Kidney (tissue), 14 donors: Measurements from ENCODE around the gene RAPGEF1. TPM values are rescaled to one million over a fixed set of nuclear protein-coding genes. Genes with fewer than 3 reads are reported as not detected.

Experiments used
- DNase-seq, 5 donors: peaks; one replicate each; pipeline ENCODE4 v3.0.0-alpha.2; 2013 to 2020
- FAIRE-seq: peaks from 2 replicates; lab custom pipeline; 2012; peaks lifted over from hg19 to GRCh38; lab: Jason Lieb, UNC
- H3K27ac ChIP-seq, 2 donors: one replicate each; pipeline ENCODE4 v1.7.0; 2013; ENCODE audit warnings: low read depth in 2 of 2, low read length in 2 of 2, inconsistent platforms in 1 of 2
- H3K27me3 ChIP-seq: one replicate; pipeline ENCODE4 v1.7.1; 2013; ENCODE audit warnings: low read length, inconsistent platforms; ENCODE audit not compliant: control insufficient read depth, insufficient read depth
- H3K36me3 ChIP-seq, 3 donors: one replicate each; pipeline versions ENCODE4 v1.7.0 to v1.7.1; 2013; ENCODE audit warnings: low read length in 3 of 3, control low read depth in 1 of 3, inconsistent platforms in 1 of 3; ENCODE audit not compliant: insufficient read depth in 3 of 3, control insufficient read depth in 2 of 3
- H3K4me1 ChIP-seq, 3 donors: one replicate each; pipeline versions ENCODE4 v1.7.0 to v1.7.1; 2013; ENCODE audit warnings: low read length in 3 of 3, inconsistent platforms in 1 of 3, low read depth in 1 of 3; ENCODE audit not compliant: control insufficient read depth in 2 of 3, insufficient read depth in 2 of 3
- H3K4me3 ChIP-seq, 3 donors: one replicate each; pipeline versions ENCODE4 v1.7.0 to v1.8.1; 2013; ENCODE audit warnings: low read length in 3 of 3, control low read depth in 1 of 3, inconsistent platforms in 1 of 3
- H3K9ac ChIP-seq, 3 donors: one replicate each; pipeline versions ENCODE4 v1.7.0 to v1.7.1; 2013; ENCODE audit warnings: low read length in 3 of 3, control low read depth in 1 of 3, inconsistent platforms in 1 of 3
- H3K9me3 ChIP-seq, 3 donors: one replicate each; pipeline versions ENCODE4 v1.7.0 to v1.7.1; 2013; ENCODE audit warnings: low read length in 3 of 3, control low read depth in 1 of 3, inconsistent platforms in 1 of 3; ENCODE audit not compliant: control insufficient read depth in 2 of 3, insufficient read depth in 1 of 3
- intact Hi-C: fragments of 100-400 bp; cut with DNase I; formaldehyde crosslinking; loops from one replicate; pipeline ENCODE4 v1.11.1; 2022
- polyA plus RNA-seq: library from polyadenylated mRNA; stranded (reverse); fragments of 350-450 nt; fragmentation: Illumina TruSeq; extraction: RNeasy Lipid Tissue Mini Kit (QIAGEN cat#74804); gene quantifications from one replicate; pipeline ENCODE4 v1.2.3, GENCODE V29; 2014; ENCODE audit warnings: low read depth, low replicate concordance; ENCODE audit not compliant: insufficient read depth
- total RNA-seq: library from RNA; stranded (reverse); fragmentation: NEBNext Ultra II Directional; extraction: Animal tissue kit (Norgen Biotek cat#: 25700); gene quantifications from one replicate; pipeline ENCODE4 v1.2.1, GENCODE V29; 2021
- TF ChIP-seq, protein P1 (sequence below): IDR thresholded peaks from 3 replicates; pipeline ENCODE4 v1.5.1; 2012; ENCODE audit warnings: mild to moderate bottlenecking, moderate library complexity, borderline replicate concordance; ENCODE audit not compliant: insufficient read depth; ENCODE audit errors: extremely low read depth
- donor health status: control.
- donor health status: control.
- donor health status: control.
- donor health status: control.
- donor health status: control.
- donor health status: DM: yes; HTN: yes; CAD: no.
- donor health status: Normal renal cell carcinoma (clear cell type).

Gene RAPGEF1
- total and polyA plus RNA-seq, 2 donors from 2014 or later = 15.5 to 79.7 TPM

DNA sequence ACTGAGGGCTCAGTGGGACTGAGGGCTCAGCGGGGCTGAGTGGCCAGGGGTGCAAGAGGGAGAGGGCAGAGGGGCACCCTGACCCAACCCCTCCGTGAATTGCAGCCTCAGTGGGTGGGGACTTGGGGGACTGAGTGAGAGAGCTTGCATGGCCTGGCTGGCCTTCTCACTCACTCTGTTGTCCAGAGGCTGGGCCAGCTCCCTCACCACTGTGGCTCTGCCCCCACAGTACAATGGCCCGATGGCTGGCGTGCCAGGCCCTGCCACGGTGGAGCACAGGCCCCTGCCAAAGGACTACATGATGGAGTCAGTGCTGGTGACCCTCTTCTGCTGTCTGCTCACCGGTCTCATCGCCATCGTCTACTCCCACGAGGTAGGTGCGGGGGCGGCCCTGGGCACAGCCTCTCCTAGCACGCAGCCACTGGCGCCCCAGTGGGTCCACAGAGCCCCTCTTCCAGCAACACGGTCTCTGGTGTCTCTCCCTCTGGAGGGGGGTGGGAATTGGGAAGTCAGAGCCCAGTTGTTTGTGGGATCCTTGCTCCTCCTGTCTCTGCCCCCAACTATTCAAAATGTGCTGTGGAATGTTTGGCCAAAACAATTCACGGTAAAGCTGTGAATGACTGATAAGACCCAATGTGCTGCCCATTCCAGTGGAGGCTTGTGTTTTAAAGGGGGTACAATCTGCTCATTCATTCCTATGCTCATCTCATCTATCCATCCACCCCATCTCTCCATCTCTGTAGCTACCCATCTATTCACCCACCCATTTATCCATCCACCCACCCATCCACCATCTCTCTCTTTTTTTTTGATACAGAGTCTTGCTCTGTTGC lies 183.8 kb downstream of the RAPGEF1 start:
- H3K9me3 ChIP-seq = no peaks in the 10 kb centered on the region
- H3K27ac ChIP-seq = no peak overlapping the region
- H3K4me1 ChIP-seq = no peaks in the 10 kb centered on the region
- H3K36me3 ChIP-seq = no peaks in the 10 kb centered on the region
- no peak for FAIRE-seq
- no peaks in the 10 kb centered on the region for H3K27me3 ChIP-seq
- no peak overlapping the region for H3K4me3 ChIP-seq
- intact Hi-C loops = no loop called here
- DNase-seq = no peak
- TF ChIP-seq, protein P1, sequence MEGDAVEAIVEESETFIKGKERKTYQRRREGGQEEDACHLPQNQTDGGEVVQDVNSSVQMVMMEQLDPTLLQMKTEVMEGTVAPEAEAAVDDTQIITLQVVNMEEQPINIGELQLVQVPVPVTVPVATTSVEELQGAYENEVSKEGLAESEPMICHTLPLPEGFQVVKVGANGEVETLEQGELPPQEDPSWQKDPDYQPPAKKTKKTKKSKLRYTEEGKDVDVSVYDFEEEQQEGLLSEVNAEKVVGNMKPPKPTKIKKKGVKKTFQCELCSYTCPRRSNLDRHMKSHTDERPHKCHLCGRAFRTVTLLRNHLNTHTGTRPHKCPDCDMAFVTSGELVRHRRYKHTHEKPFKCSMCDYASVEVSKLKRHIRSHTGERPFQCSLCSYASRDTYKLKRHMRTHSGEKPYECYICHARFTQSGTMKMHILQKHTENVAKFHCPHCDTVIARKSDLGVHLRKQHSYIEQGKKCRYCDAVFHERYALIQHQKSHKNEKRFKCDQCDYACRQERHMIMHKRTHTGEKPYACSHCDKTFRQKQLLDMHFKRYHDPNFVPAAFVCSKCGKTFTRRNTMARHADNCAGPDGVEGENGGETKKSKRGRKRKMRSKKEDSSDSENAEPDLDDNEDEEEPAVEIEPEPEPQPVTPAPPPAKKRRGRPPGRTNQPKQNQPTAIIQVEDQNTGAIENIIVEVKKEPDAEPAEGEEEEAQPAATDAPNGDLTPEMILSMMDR = no peak
- no peak overlapping the region for H3K9ac ChIP-seq

DNA sequence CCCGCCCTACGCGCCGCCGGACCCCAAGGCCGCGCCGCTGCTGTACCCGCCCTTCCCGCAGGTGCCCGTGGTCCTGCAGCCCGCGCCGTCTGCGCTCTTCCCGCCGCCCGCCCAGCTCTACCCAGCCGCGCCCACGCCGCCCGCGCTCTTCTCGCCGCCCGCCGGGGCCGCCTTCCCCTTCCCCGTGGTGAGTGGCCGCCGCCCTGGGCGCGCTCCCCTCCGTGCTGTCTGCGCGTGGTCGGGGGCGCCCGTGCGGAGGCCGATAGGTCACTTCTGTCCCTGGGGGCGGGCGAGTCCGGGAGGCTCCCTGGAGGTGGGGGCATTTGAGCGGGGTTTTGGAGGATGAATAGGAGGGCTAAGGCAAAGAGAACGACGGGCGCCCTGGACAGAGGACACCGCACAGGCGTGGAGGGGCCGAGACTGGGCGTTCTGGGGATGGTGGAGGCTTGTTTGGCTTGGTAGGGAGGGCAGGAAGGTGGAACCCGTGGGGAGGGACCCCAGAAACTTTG lies 185.0 kb downstream of the RAPGEF1 start:
- H3K36me3 ChIP-seq = no peaks in the 10 kb centered on the region
- FAIRE-seq (no peak), DNase-seq (peak in 1 of 5 donors; percentile 7)
- TF ChIP-seq, protein P1 = no peak
- H3K27ac ChIP-seq = no peak overlapping the region
- no peaks in the 10 kb centered on the region for H3K4me1 ChIP-seq
- intact Hi-C loops = no loop called here
- no peaks in the 10 kb centered on the region for H3K27me3 ChIP-seq
- H3K9me3 ChIP-seq = no peaks in the 10 kb centered on the region
- H3K9ac ChIP-seq = no peak overlapping the region
- H3K4me3 ChIP-seq = no peak overlapping the region

DNA sequence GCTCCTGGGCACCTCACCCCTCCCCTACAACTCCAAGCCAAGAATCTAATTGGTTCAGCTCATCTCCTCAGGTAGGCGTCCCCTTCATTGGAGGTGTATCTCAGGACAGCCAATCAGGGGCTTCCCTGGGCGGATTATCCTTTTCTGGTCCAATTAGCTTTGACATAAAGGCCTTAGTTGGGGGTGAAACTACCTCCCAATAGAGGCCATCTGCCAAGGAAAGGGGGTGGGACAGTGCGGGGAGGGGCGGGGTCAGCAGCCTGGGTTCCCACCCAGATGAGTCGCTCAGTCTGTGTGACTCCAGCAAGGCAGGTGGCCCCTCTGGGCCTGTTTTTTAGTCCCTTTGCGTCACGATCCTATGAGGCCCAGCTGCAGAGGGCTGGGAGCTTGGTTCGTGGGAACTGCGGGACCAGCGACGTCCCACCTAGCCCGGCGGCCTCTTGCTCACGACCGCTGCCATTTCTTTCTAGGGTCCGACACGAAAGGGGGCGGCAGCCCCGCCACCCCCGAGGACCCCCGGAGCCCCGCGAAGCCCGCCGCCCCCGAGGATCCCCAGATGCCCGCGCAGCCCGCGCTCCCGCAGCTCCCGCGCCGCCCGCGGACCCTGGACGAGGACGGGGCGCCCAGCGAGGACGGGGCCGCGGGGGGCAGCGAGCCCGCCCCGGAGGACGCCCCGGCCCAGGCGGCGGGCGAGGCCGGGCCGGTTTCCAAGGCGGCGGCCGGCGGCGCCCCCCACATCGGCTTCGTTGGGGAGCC lies 185.6 kb downstream of the RAPGEF1 start:
- no peaks in the 10 kb centered on the region for H3K27me3 ChIP-seq
- FAIRE-seq (no peak), DNase-seq (no peak)
- no peak overlapping the region for H3K27ac ChIP-seq
- no peaks in the 10 kb centered on the region for H3K9me3 ChIP-seq
- H3K4me1 ChIP-seq = no peaks in the 10 kb centered on the region
- intact Hi-C loops = no loop called here
- H3K36me3 ChIP-seq = no peaks in the 10 kb centered on the region
- H3K4me3 ChIP-seq = no peak overlapping the region
- no peak overlapping the region for H3K9ac ChIP-seq
- TF ChIP-seq, protein P1 = no peak
